Measurements from ENCODE around the gene SPPL3.
A peak's percentile ranks its signal among the peaks of the same experiment; 100 is the strongest.
"Not testable (repeated sequence)": the region's sequence is repeated elsewhere in the genome, so short reads cannot be mapped to it uniquely, and the experiment has no call there.

Gene SPPL3

DNA sequence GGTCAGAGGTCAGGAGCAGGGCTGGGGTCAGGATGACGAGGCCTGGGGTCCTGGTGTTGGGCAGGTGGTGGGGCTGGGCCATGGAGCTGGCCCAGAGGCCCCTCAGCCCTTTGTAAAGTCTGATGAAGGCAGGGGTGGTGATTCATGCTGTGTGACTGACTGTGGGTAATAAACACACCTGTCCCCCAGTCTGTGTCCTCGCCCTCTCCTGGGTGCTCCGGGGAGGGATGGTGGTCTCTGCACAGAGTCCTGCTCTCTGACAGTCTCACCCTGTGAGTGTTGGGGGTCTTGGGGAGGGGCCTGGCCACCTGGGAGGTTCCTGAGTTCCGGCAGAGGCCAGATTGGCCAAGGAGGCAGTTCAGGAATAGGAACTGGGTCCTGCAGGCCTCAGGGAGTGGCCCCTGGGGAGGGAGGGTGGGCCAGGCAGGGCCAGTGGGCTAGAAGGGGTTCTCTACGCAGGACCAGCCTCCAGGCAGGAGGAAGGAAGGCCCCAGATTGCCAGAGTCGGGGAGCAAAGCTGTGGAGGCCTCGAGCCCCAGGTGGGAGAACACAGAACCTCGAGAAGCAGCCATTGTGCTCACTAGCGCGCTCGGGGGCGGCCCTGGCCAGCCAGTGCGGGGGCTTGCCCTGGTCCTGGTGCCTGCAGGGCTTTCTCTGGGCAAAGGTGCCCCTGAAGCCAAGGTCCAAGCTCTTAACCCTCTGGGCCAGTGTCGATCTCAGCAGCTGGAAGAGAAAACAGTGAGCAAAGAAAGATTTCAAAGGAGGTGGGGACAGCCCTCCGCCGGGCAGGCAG lies 164.1 kb downstream of the SPPL3 start:
- DNase-seq: no peak

DNA sequence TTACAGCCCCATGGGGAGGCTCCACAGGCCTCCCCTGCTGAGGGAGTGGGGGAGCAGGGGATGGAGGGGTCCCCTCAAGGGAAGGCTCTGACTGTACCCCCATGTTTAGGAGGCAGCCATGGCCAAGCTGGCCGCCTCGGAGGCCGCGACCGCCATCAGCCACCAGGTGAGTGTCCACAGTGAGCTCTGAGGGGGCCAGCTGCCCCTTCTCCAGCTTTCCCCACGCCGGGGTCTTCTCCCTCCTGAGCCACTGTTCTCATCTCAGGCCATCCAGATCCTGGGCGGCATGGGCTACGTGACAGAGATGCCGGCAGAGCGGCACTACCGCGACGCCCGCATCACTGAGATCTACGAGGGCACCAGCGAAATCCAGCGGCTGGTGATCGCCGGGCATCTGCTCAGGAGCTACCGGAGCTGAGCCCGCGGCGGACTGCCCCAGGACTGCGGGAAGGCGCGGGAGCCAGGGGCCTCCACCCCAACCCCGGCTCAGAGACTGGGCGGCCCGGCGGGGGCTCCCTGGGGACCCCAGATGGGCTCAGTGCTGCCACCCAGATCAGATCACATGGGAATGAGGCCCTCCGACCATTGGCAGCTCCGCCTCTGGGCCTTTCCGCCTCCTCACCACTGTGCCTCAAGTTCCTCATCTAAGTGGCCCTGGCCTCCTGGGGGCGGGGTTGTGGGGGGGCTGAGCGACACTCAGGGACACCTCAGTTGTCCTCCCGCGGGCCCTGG lies 165.0 kb downstream of the SPPL3 start:
- no peak for DNase-seq

DNA sequence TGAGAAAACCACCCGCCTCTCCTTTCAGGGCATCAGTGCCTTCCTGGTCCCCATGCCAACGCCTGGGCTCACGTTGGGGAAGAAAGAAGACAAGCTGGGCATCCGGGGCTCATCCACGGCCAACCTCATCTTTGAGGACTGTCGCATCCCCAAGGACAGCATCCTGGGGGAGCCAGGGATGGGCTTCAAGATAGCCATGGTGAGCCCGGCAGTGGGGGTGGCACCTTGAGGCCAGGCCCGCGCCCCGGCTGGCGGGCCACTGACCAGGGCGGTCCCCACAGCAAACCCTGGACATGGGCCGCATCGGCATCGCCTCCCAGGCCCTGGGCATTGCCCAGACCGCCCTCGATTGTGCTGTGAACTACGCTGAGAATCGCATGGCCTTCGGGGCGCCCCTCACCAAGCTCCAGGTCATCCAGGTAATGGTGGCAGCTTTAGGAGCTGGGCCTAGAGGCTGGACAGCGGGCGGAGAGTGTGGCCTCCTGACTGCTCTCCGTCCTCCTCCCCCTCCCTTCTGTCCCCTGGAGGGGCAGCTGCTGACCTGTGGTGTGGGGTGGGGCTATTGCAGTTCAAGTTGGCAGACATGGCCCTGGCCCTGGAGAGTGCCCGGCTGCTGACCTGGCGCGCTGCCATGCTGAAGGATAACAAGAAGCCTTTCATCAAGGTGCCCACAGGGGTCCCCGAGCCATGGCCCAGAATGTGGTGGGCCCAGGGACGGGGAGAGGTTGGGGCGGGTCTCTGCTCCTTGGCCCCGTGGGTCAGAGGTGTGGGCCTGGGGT lies 165.7 kb downstream of the SPPL3 start:
- DNase-seq: no peak

DNA sequence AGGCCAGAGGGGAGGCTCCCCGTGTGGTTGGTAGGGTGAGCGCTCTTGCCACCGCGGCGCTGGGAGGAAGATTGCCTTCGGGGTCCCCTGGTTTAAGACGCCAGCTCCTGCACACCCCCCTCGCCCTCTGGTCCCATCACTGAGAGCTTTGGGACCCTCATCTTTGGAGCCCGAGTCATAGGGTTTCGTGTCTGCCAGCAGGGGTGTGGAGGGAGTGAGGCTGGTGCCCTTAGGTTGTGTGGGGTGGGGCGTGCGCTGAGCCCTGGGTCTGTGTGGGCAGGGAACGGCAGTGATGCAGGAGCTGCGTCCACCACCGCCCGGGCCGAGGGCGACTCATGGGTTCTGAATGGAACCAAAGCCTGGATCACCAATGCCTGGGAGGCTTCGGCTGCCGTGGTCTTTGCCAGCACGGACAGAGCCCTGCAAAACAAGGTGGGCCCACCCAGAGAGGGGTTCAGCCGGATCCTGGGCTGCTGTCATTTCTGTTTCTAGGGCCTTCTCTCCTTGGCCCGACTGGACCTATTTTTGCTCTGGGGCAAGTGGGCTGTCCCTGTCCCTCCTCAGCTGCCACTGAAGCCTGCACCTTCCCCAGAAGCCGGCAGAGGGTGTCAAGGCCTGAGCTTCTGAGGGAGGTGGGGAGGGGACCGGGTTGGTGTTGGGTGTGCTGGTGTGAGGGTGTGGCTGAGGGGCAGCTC lies 166.5 kb downstream of the SPPL3 start:
- DNase-seq: no peak

DNA sequence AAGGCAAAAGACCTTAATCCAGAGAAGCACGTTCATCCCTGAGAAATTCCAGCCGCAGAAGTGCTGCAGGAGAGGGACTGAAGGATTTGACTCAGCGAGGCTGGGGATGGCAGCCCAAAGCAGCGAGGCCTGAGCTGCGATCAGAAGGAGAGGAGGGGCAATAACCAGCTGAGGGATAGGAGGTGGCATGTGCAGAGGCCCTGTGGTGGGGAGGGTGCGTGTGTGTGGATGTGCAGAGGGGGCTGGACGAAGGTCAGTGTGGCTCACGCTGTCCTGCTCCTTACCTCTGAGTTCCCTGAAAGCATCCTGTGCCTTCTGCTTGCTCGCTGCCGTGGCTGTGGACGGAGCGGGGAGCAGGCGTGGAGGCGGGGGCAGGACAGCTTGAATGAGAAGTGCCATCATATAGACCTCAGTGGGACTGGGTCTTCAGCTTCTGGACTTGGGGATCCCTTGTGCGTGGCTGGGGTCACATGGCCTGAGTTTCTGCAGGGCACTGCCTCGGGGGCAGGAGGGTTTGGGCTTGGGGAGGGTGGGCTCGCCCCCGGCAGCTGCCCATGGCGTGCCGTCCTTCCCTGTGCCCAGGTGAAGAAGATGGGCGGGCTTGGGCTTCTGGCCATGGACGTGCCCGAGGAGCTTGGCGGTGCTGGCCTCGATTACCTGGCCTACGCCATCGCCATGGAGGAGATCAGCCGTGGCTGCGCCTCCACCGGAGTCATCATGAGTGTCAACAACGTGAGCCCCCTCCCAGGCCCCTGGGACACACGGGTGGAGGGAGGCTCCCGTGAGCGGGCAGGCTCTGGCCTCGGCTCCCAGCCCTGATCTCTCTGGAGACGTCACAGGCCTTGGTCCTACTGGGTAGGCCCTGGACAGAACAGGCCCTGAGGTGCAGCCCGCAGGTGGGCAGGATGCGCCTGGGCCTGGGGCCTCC lies 167.5 kb downstream of the SPPL3 start:
- DNase-seq: no peak

DNA sequence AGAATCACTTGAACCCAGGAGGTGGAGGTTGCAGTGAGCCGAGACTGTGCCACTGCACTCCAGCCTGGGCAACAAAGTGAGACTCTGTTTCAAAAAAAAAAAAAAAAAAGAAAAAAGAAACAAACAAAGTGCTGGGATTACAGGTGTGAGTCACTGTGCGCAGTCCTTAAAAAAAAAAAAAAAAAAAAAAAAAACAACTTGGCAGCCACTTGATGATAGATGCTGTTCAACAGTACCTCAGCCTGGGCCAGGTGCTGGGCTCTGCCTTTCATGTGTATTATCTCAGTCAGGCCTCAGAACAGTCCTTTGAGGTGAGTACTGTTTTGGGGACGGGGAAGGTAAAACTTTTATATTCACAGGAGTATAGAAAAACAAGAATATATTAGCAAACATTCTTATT lies 169.0 kb downstream of the SPPL3 start:
- DNase-seq: no peak

DNA sequence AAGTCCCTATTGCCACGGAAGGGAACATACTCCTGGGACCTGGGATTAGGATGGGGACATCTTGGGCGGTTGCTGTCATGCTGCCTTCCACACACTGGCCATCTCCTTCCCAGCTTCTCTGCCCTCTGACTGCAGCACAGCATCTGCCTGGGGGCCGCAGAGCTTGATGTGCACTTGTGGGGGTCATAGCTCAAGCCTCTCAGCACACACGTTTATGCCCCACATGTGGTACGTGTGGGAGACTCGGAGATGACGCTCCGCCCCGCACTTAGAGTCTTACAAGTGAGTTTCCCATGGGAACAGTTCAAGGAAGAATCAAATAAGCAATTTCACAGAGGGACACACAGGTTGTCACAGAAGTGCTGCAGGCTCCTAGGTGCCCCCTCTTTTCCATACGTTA lies 169.9 kb downstream of the SPPL3 start:
- no peak for DNase-seq

DNA sequence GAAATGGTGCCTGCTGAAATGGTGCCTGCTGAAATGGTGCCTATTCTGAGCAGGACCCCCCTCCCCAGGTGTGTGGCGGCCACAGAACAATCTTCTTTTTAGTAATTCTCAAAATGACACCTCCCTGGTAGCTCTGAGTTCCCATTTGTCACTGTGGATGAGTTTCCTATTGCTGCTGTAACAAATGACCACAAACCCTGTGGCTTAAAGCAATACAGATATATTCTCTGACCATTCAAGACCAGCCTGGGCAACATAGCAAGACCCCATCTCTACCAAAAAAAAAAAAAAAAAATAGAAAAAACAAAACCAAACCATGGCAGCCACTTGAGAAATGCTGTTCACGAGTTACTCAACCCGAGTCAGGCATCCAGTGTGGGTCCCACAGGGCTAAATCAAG lies 170.6 kb downstream of the SPPL3 start:
- DNase-seq: no peak

DNA sequence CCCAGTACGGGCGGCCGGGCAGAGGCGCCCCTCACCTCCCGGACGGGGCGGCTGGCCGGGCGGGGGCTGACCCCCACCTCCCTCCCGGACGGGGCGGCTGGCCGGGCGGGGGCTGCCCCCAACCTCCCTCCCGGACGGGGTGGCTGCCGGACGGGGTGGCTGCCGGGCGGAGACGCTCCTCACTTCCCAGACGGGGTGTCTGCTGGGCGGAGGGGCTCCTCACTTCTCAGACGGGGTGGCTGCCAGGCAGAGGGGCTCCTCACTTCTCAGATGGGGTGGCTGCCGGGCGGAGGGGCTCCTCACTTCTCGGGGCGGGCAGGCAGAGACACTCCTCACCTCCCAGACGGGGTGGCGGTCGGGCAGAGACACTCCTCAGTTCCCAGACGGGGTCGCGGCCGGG lies 172.0 kb downstream of the SPPL3 start:
- not testable (repeated sequence) for DNase-seq

DNA sequence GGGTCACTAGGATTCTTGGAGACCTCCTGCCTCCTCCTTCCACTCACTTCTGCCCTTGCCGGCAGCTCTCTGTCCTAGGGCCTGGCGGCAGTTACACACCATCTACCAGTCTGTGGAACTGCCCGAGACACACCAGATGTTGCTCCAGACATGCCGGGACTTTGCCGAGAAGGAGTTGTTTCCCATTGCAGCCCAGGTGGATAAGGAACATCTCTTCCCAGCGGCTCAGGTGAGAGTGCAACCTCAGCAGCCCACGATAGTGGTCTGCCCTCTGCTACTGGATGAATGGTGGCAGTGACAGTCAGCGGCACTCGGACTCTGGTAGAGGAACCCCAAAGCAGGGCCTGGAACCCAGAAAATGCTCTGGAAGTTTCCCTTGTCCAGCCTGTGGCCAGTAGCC lies 177.2 kb downstream of the SPPL3 start:
- DNase-seq: no peak

DNA sequence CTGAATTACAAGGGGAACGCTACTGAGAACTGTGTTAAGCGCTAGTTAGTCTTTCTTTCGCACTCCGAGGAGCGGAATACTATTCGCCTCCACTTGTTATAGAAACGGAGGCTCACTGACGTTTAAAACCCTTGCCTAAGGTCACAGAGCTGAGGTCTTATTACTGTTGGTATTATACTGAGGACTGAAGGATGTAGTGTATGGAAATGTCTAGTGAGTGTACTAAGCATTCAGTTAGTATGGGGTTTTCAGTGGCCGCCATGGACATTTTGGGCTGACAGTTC lies 177.7 kb downstream of the SPPL3 start:
- DNase-seq: no peak

DNA sequence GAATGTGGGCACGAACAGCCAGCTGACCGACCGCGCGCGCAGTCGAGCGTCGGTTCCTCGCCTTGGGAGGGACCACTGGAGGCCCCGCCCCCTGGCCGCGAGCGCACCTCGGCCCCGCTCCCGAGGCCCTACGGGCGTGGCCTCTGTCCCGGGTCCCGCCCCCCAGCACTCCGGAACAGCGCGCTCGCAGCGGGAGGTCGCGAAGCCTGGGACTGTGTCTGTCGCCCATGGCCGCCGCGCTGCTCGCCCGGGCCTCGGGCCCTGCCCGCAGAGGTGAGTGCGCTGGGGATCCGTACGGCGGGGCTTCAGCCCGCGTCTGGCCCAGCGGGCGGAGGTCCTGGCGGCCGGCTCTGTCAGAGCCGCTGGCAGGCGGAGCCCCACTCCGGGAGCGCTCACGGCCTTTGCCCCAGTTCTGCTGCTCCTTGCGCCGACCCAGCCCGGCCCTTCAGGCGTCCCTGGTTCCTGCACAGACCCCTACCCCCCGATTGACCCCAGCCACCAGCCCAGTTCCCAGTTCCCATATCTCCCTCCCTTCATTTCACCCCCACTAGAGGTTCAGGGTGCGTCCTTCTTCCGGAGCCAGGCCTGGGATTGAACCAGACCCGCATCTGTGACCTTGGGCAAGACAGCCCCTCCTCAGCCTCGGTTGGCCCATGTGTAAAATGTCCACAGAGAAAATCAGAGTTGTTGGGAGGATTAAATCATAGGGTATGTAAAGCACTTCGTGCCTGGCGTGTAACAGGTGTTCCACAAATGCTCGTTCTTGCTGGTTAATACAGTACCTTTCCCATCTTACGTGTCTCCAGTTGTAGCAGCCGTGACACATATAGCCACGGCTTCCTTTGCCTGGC lies 178.3 kb downstream of the SPPL3 start, which contains the start of gene ACADS:
Gene ACADS (plus strand): TSS at position 168 of the 851 bp plus-strand sequence. CDS start 60 bp downstream, at position 228.
- peak; percentile 83 for DNase-seq

DNA sequence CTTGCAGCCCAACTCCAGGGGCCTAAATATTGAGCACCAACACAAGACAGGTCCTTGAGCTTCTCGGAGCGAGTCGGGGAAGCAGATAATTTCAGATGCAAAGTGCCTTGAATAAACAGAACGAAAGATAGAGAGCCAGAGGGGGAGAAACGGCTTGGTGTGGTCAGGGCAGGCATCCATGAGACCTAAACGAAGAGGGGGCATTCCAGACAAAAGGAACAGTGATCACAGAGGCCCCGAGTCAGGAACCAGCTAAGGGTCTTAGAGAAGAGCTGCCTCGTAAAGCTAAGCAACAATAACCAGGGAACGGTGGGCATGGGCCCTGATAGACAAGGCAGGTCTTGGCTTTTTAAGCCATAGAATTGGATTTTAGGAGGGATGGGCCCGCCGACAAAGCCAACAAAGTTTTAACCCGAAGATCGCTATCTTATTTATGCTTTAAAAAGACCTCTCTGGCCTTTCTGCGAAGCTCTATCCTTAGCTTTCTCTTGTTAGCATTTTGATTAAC lies 179.0 kb downstream of the SPPL3 start:
- no peak for DNase-seq

DNA sequence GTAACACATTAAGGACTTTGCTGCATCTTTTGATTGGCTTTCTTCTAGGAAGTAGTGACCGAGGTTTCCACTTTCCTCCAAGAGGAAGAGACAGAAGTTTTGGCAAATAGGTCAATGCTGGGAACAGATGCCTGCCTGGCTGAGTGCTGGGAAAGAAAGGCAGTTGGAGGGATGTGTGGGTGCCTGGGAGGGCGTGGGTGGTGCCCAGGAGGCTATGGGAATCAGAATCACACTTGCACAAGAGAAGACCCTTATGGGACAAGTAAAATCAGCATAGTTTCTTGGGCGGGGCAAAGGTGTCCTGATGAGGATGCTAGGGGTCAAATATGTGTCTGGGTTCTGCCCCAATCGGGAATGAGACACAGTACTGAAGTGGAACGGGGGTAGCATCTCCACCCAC lies 179.4 kb downstream of the SPPL3 start:
- no peak for DNase-seq

DNA sequence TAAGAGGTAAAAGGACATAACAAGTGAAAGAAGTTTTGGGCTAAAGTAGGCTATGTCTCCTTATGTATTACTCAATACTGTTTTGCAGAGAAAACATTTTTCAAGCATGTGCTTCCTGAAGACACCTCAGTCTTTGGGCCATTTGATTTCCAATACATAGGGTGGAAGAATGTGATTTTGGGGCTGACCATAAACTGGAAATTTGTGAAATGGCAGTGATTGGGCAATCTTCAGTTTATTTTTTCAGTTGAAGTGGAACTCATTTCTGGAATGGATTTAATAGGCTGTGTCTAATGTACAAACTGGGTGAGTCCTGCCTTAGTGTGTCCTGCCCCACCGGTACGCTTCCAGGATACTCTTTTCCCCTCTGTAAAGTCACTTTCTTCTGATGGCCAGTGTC lies 181.4 kb downstream of the SPPL3 start:
- DNase-seq: no peak

DNA sequence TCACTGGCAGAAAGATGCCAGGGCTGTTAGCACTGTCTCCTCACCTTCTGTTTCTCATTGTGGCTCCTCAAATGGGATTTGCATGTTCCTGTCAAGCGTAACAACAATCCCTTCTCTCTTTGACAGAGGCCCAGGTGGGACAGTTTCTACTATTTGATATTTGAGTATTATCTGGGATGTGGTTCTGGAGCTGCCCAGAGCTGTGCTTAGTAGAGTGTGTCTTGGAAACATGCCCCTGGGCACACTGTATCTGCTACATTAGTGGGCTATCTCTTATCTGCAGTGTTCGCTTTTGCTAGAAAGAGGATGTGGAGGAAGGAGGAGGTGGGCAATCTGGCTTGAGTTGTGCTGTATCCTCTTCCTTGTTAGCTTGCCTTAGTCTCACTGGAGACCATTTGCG lies 182.3 kb downstream of the SPPL3 start:
- no peak for DNase-seq

DNA sequence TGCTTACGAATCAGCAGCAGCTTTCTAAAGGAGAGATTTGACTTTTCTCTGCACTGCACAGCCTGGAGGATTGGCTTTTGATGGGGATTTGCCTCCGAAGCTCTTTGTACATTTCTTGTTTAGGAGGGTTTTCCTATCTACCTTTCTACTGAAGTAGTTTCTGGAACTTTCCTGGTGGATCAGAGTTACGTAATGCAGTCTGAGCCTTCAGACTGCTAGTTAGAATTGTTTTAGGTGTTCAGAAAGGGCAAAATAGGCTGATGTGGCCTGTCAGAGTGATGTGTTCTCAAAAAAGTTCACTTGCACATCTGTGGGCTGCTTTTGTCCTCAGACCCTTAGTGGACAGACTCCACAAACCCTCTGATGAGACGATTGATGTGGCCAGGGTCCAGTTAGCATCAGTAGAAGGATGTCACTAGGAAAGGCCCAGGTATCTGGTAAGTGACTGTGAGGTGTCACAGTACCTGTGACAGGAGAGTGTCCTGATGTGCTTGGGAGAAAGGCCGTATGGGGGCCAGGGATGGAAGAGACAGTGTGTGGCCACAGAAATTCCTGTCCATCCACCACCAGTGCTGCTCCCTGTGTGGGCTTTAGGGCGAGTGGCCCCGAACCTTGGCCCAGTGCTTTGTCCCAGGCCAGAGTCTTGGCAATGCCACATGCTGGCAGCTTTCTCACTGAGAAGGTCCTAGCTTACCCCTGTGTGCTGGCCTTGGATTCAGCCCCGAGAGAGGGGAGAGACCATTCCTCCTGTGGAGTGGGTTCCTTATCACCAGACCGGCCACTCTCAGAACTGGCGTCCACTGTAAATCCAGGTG lies 183.0 kb downstream of the SPPL3 start:
- DNase-seq: no peak

DNA sequence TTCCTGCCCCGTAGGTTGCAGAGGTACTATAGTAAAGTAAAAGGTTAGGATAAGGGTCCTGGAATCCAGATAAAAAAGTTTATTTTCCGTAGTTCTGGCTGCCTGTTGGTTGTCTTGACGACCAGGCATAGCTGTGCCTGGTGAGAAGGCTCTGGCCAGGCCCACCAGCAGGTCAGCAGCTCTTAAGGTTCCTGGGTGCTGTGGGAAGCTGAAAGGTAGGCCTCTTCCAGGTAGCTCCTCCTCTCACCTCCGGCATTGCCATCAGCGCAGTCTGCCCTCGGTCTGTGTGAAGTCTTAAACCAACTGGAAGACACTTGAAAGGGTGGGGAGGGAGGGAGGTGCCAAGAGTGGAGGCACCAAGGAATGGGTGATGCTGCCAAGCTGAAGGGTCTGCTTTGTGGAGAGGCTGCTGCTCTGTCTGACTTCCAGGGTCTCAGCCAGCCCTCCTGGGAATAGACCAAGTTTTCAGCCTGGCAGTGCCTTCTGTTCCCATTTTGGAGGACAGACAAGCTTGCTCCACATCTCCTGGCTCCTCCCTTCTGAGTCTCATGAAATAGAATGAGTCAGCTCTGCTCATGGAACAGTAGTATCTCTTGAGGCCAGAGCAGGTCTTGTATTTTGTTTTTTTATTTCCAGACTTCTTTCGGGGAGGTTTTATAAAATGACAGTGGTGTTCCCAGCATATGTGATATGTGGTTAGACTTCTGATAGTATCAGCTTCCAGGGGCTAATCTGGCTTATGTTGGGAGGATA lies 183.7 kb downstream of the SPPL3 start:
- DNase-seq: no peak

Measured in activated CD4-positive, alpha-beta T cell treated with anti-CD3 and anti-CD28 coated beads, Interleukin-2, amount 50 U/mL, for 4 hours (primary cell).